Islet precursor cell (in vitro differentiated cells): ENCODE results near the gene SEPSECS.

Experiments used
- DNase-seq: peaks from one replicate; pipeline ENCODE4 v3.0.0-alpha.2; 2018

Gene SEPSECS

GRCh38 chr4:25076625-25077398 lies 83.4 kb downstream of the SEPSECS start:
- no peak for DNase-seq

GRCh38 chr4:25075851-25076250 lies 84.4 kb downstream of the SEPSECS start:
- DNase-seq: no peak

GRCh38 chr4:25075129-25075528 lies 85.1 kb downstream of the SEPSECS start:
- peak; percentile 75 for DNase-seq

GRCh38 chr4:25070545-25070944 lies 89.7 kb downstream of the SEPSECS start:
- DNase-seq: no peak
